Testis (tissue), 2 donors: ENCODE results near the gene AP2A2.

ENCODE experiments used
- CTCF ChIP-seq, 3 experiments: fragments of 450-650 bp in 2 of 3; fragments of 200-600 bp in 1 of 3; sonication (generic) in 1 of 3; IDR thresholded peaks; one replicate each; pipeline ENCODE4 v1.5.1; 2016 to 2019; ENCODE audit warnings: antibody characterized with exemption in 3 of 3, mild to moderate bottlenecking in 2 of 3, moderate library complexity in 1 of 3
- POLR2A ChIP-seq: fragments of 450-650 bp; IDR thresholded peaks from one replicate; pipeline ENCODE4 v1.6.1; 2017; ENCODE audit warnings: antibody characterized with exemption, mild to moderate bottlenecking, moderate library complexity

DNA sequence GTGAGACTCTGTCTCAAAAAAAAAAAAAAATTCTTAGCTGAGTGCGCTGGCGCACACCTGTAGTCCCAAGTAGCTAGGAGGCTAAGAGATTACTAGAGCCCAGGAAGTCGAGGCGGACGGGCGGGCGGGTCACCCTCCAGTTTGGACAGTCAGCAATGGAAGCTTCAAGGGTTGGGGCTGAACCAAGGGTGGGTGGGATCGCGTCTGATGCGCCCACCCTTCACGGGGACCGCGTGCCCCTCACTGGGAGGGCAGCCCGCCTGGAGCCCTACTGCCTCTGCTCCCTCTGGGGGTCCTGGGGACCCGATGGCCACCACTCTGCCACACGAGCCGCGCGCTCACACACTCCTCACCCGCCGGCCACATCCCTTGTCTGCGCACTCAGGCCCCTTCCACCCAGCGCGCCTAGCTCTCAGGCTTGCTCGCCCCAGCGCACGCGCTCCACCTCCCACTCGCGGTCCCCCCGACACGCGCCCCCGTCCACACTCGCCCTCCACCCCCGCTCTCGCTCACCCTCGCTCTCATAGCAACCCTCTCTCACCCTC, 15.6 kb upstream of the AP2A2 start:
- TF ChIP-seq CTCF (IDR thresholded peaks at IDR 0.05) (no peak), POLR2A (no peak)
